Ascending aorta (tissue), 2 donors: ENCODE data around the gene ADAMTS3. TPM values are rescaled to one million over a fixed set of nuclear protein-coding genes. Genes with fewer than 3 reads are reported as not detected.
A peak's percentile ranks its signal among the peaks of the same experiment; 100 is the strongest.

Experiments
- DNase-seq, 2 donors: peaks; one replicate each; pipeline ENCODE4 v3.0.0-alpha.2; 2019; ENCODE audit warnings: low spot score in 2 of 2
- H3K27ac ChIP-seq, 2 donors: fragments of 200-600 bp; sonication (generic); one replicate each; pipeline ENCODE4 v1.5.1; 2016 to 2017; ENCODE audit warnings: mild to moderate bottlenecking in 1 of 2
- H3K27me3 ChIP-seq: fragments of 200-600 bp; sonication (generic); one replicate; pipeline ENCODE4 v1.5.1; 2017
- H3K36me3 ChIP-seq, 2 donors: fragments of 200-600 bp; sonication (generic); one replicate each; pipeline ENCODE4 v1.5.1; 2016
- H3K4me1 ChIP-seq, 2 donors: fragments of 200-600 bp; sonication (generic); one replicate each; pipeline ENCODE4 v1.5.1; 2016 to 2017; ENCODE audit warnings: mild to moderate bottlenecking in 1 of 2
- H3K4me3 ChIP-seq, 2 donors: fragments of 200-600 bp; sonication (generic); one replicate each; pipeline ENCODE4 v1.5.1; 2016 to 2017; ENCODE audit warnings: mild to moderate bottlenecking in 1 of 2
- H3K9me3 ChIP-seq, 2 donors: fragments of 200-600 bp; sonication (generic); one replicate each; pipeline ENCODE4 v1.5.1; 2016
- intact Hi-C: fragments of 100-400 bp; cut with DNase I; formaldehyde crosslinking; loops from one replicate; pipeline ENCODE4 v1.15.1; 2023
- total RNA-seq: library from RNA; depleted of rRNA; stranded (reverse); fragments of >200 nt; gene quantifications from one replicate; pipeline ENCODE4 v1.1.0, GENCODE V29; 2016
- TF ChIP-seq, protein P1 (sequence below), 3 experiments: fragments of 200-600 bp in 2 of 3; fragments of 450-650 bp in 1 of 3; sonication (generic) in 2 of 3; IDR thresholded peaks; one replicate each; pipeline ENCODE4 v1.5.1; 2016 to 2019; ENCODE audit warnings: antibody characterized with exemption in 3 of 3, mild to moderate bottlenecking in 1 of 3, moderate library complexity in 1 of 3

Gene ADAMTS3
- total RNA-seq, 1 donor from 2014 or later: 2.2 TPM

DNA sequence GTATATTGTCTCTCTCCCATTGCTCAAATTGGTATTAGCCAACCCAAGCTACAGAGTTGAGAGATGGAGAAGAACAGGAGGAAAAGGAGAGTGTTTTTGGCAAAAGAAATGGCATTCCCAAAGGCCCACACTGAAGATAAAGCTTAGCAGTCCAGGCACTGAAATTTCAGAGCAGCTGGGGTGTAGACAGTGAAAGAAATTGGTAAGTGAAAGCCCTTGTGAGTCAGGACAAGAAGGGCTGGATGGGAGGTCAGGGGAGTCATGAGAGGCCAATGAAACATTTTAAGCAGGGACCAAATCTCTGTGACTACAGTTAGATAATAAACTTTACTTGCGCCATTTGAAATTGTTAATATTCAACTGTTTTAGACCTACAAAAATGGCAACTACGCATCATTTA is 177.7 kb downstream of the ADAMTS3 start:
- TF ChIP-seq, protein P1, sequence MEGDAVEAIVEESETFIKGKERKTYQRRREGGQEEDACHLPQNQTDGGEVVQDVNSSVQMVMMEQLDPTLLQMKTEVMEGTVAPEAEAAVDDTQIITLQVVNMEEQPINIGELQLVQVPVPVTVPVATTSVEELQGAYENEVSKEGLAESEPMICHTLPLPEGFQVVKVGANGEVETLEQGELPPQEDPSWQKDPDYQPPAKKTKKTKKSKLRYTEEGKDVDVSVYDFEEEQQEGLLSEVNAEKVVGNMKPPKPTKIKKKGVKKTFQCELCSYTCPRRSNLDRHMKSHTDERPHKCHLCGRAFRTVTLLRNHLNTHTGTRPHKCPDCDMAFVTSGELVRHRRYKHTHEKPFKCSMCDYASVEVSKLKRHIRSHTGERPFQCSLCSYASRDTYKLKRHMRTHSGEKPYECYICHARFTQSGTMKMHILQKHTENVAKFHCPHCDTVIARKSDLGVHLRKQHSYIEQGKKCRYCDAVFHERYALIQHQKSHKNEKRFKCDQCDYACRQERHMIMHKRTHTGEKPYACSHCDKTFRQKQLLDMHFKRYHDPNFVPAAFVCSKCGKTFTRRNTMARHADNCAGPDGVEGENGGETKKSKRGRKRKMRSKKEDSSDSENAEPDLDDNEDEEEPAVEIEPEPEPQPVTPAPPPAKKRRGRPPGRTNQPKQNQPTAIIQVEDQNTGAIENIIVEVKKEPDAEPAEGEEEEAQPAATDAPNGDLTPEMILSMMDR (IDR thresholded peaks at IDR 0.05): no peak
- Histone ChIP-seq H3K9me3 (no peaks in the 10 kb centered on the region), H3K27me3 (no peaks in the 10 kb centered on the region), H3K27ac (peak overlapping the region in 1 of 2 donors; percentile 58), H3K36me3 (no peaks in the 10 kb centered on the region), H3K4me3 (no peak overlapping the region), H3K4me1 (peaks cover 0 to 13% of the 10 kb centered on the region in 2 donors)
- no peak for DNase-seq
- intact Hi-C loops: loop anchor here (2.0 to 5.0 kb wide), 2 partner anchors 79 to 172 kb away; no protein-coding TSS in a partner anchor

DNA sequence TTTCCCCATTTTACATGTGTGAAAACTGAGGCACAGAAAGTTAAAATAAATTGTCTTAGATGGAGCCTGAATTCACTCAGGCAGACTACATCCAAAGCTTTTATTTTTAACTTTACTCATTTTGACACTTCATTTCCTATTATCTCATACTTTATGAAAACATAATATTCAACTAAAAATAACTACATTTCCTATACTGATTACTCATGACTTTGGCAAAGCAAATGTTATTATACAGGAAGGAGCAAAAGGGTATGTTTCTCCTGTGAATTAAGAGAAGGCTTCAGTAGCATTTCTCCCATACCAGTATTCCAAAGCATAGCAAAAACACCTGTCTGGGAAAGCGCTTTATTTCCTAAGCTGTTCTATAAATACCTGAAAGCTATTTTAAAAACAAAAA is 178.6 kb downstream of the ADAMTS3 start:
- no peaks in the 10 kb centered on the region for H3K27me3 ChIP-seq
- peaks cover 0 to 13% of the 10 kb centered on the region in 2 donors for H3K4me1 ChIP-seq
- DNase-seq: no peak
- intact Hi-C loops: loop anchor here (2.0 to 5.0 kb wide), 2 partner anchors 78 to 172 kb away; no protein-coding TSS in a partner anchor
- no peak overlapping the region for H3K4me3 ChIP-seq
- H3K36me3 ChIP-seq: no peaks in the 10 kb centered on the region
- H3K9me3 ChIP-seq: no peaks in the 10 kb centered on the region
- peak overlapping the region; percentile 6 to 58 for H3K27ac ChIP-seq
- TF ChIP-seq, protein P1 (IDR thresholded peaks at IDR 0.05): no peak

DNA sequence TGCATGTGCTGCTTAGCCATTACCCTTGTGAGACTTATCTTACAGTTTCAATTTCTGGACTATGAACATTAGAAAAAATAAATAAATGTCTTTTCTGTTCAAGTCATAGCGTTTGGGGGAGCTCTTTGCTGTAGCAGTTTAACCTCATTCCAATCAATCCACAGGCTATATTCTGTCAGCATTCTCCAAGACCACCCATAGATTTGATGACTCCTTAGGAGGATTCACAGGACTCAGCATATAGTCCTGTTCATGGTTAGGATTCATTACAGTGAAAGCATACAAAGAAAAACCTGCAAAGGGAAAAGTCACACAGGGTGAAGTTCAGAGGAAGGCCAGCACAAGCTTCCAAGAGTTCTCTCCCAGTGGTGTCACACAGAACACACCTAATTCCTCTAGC is 180.5 kb downstream of the ADAMTS3 start:
- H3K27me3 ChIP-seq: no peaks in the 10 kb centered on the region
- H3K4me1 ChIP-seq: peaks cover 0 to 13% of the 10 kb centered on the region in 2 donors
- H3K4me3 ChIP-seq: no peak overlapping the region
- DNase-seq: no peak
- peak overlapping the region in 1 of 2 donors; percentile 35 for H3K27ac ChIP-seq
- intact Hi-C loops: loop anchor here (5.0 kb wide), 1 partner anchor 64 kb away; no protein-coding TSS in a partner anchor
- TF ChIP-seq, protein P1 (IDR thresholded peaks at IDR 0.05): no peak
- no peaks in the 10 kb centered on the region for H3K36me3 ChIP-seq
- no peaks in the 10 kb centered on the region for H3K9me3 ChIP-seq

DNA sequence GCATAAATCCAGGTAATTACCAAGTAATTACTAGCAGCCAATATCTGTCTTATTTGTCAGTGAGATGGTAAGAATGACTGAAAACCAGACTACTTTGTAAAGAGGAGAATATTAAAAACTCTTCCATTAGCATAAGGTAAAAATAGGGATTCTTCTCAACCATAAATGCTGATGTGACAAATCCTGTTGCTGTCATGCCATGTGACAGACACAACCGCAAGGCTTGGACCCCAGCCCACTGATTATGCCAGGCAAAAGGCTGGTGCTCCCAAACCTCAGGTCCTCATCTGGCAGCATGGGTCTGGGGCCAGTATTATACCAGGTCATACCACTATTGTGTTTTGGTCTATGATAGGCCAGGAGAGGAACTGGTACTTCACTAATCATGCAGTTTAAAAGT is 181.1 kb downstream of the ADAMTS3 start:
- H3K27me3 ChIP-seq: no peaks in the 10 kb centered on the region
- H3K4me3 ChIP-seq: no peak overlapping the region
- TF ChIP-seq, protein P1 (IDR thresholded peaks at IDR 0.05): no peak
- intact Hi-C loops: loop anchor here (5.0 kb wide), 1 partner anchor 64 kb away; no protein-coding TSS in a partner anchor
- DNase-seq: no peak
- H3K9me3 ChIP-seq: no peaks in the 10 kb centered on the region
- peaks cover 0 to 13% of the 10 kb centered on the region in 2 donors for H3K4me1 ChIP-seq
- H3K27ac ChIP-seq: peak overlapping the region in 1 of 2 donors; percentile 35
- no peaks in the 10 kb centered on the region for H3K36me3 ChIP-seq

DNA sequence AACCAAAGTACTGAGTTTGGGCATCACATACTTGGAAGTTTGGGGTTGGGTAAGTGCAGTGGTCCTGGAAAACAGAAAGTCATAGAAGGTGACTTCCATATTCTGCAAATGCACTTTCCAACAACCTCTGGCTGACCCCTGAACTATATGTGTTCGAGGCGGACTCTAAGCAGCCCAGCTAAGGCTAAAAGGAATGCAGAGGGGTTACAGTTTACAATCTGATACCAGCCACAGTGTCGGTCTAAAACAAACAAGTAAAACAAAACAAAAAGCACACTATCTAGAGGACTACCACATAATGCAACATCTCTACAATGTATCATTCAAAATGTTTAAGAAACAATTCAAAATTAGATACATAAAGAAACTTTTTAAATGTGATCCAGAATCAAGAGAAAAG is 185.6 kb downstream of the ADAMTS3 start:
- intact Hi-C loops: no loop called here
- Histone ChIP-seq H3K9me3 (no peaks in the 10 kb centered on the region), H3K4me1 (peaks cover 0 to 3% of the 10 kb centered on the region in 2 donors), H3K36me3 (no peaks in the 10 kb centered on the region), H3K27me3 (no peaks in the 10 kb centered on the region), H3K4me3 (no peak overlapping the region), H3K27ac (no peak overlapping the region)
- TF ChIP-seq, protein P1 (IDR thresholded peaks at IDR 0.05): no peak
- no peak for DNase-seq

DNA sequence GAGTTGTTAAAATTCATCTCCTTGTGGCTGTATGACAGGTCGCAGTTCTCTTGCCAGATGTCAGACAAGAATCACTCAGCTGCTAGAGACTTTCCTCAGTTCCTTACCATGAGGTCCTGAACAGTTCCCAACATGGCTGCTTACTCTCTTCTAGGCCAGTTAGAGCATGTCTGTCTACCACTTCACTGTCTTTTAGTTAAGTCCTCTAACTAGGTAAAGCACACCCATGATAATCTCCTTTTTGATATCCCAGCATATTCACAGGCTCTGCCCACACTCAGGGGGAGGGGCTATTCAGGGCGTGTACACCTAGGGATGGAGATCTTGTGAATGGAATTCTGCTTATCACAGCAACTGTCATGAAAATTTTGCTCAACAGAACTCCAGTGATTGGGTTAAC is 190.1 kb downstream of the ADAMTS3 start:
- no peaks in the 10 kb centered on the region for H3K9me3 ChIP-seq
- intact Hi-C loops: no loop called here

More for the DNA sequence above, 190.1 kb downstream of the ADAMTS3 start:
- no peaks in the 10 kb centered on the region for H3K36me3 ChIP-seq
- no peak for DNase-seq
- H3K4me3 ChIP-seq: no peak overlapping the region
- TF ChIP-seq, protein P1 (IDR thresholded peaks at IDR 0.05): no peak
- peaks cover 0 to 2% of the 10 kb centered on the region in 2 donors for H3K4me1 ChIP-seq
- H3K27ac ChIP-seq: no peak overlapping the region
- H3K27me3 ChIP-seq: no peaks in the 10 kb centered on the region
